ENCODE results near the gene CES3.
"Not testable (repeated sequence)": the region's sequence is repeated elsewhere in the genome, so short reads cannot be mapped to it uniquely, and the experiment has no call there.

Gene CES3

DNA sequence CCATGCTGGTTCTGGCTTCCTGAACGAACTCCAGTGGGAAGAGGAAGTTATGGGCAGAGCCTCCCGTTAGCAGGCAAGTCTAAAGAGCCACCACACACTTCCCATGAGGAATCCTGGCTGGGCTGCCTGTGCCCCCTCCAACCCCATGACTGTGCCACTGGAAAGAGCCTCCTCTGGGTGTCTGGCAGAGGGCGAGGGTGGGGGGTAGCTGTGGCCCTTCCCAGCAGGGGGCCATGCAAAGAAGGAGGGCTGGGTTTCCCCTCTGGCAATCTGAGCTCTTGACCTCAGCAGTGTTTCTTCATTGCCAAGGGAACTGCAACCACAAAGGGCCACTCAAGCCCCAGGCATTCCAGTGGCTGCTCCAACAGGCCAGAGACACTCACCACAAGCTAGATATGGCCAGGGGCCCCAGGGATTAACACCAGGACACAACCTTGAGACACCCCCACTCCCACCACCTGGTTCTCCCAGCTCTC is 34.1 kb upstream of the CES3 start:
- DNase-seq (ENCODE audit: low spot score): no peak

GRCh38 chr16:66927918-66928649 is 33.0 kb upstream of the CES3 start:
- no peak for DNase-seq (ENCODE audit: low spot score)

- DNase-seq (ENCODE audit: low spot score): no peak
Observed at GRCh38 chr16:66928702-66929388, 32.2 kb upstream of the CES3 start.

- DNase-seq (ENCODE audit: low spot score): no peak
Observed at GRCh38 chr16:66930189-66930588, 30.9 kb upstream of the CES3 start.

GRCh38 chr16:66931665-66932064 is 29.4 kb upstream of the CES3 start:
- DNase-seq (ENCODE audit: low spot score): no peak

DNA sequence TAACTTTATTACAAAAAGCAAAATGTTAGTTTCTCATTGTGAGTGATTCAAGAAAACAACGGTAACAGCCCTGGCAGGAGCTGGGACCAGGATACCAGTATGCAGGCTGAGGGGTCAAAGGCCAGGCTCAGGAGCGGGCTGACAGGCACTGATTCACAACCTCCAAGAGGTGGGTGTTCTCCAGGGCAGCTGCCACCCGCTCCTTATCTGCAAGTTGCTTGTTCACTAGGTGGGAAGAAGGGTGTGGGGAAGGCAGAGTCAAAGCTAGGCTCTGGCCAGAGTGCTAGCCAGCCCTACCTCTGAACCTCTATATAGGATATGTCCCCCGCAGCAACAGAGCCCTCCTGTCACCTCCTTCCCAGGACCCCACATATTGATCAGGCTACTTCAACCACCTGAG is 29.0 kb upstream of the CES3 start:
- DNase-seq (ENCODE audit: low spot score): no peak

- no peak for DNase-seq (ENCODE audit: low spot score)
Observed at GRCh38 chr16:66933776-66934137, 27.3 kb upstream of the CES3 start.

DNA sequence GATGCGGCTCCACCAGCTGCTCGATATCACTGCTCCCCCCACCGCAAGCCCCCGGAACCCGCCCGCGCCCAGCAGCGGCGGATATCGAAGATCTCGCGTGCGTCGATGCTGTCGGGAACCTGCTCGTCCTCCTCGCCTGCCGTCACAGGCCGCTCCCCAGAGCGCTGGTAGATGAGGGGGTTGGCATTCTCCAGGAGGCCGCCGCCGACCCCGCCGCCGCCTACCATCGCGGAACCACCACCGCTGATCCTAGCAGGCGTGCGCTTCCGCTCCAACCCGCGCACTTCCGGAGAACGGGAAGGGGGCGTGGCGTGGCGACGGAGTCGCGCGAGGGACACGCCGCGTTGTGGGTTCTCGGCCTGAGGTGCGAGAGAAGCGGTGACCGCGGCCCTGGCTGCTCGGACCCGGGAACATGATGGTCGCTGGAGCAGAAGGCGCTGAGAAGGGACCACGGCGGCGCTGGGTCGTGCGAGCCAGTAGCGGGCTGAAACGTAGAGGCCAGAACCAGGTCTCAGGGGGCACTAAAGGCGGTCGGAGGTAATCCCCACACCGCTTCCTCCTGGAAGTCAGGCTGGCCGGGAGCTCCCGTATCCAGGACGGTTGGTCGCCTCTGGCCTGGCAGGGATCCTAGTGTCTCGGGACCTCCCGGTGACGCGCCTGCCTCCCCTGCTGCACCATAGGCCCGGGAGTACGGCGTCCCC is 26.8 kb upstream of the CES3 start, which contains the start of gene CIAO2B:
Gene CIAO2B (minus strand): TSS at position 265 of the 701 bp plus-strand sequence. CDS start 38 bp downstream, at position 227.
- peak; percentile 89 for DNase-seq (ENCODE audit: low spot score)

GRCh38 chr16:66934839-66935313 is 26.2 kb upstream of the CES3 start:
- DNase-seq (ENCODE audit: low spot score): not testable (repeated sequence)

GRCh38 chr16:66935314-66936011 is 25.6 kb upstream of the CES3 start, which contains the start of gene CES2:
CES2 (plus strand) TSS chr16:66935516; CDS start chr16:66935636, 120 bp downstream.
- DNase-seq (ENCODE audit: low spot score): no peak

DNA sequence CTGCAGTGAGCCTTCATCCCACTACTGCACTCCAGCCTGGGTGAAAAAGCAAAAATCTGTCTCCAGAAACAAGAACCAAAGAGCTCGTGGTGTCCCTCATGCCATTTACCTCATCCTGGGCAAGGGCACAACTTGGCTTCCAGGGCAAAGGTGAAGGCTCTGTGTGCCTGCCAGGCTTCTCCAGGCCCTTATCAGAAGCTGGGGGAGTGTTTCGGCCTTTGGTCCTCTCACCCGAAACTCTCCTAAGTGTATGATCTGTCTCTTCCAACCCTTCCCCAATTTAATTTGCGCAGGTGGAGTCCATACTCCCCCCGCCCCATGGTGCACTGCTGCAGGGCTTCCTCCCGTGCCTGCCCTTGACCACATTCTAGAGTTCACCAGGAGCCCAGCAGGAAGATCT is 24.6 kb upstream of the CES3 start:
- DNase-seq (ENCODE audit: low spot score): no peak

DNA sequence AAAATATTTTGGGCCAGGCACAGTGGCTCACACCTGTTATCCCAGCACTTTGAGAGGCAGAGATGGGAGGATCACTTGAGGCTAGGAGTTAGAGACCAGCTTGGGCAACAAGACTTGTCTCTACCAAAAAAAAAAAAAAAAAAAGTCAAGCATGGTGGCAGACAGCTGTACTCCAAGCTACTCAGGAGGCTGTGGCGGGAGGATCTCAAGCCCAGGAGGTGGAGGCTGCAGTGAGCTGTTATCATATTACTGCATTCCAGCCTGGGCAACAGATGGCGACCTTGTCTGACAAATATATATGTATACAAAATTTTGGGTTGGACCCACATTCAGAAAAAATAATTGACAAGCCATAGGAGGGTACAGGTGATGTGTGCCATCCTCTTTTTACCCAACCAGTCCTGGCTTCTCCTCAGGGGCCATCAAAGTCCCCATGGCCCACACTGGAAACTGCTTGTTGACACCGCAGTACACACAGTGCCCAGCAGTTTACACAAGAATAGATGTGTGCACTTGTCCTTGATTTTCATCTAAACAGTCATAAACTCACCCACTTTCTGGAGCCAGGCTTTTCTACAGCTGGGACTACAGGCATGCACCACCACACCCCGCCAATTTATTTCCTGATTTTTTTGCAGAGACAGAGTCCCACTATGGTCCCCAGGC is 24.0 kb upstream of the CES3 start:
- no peak for DNase-seq (ENCODE audit: low spot score)

DNA sequence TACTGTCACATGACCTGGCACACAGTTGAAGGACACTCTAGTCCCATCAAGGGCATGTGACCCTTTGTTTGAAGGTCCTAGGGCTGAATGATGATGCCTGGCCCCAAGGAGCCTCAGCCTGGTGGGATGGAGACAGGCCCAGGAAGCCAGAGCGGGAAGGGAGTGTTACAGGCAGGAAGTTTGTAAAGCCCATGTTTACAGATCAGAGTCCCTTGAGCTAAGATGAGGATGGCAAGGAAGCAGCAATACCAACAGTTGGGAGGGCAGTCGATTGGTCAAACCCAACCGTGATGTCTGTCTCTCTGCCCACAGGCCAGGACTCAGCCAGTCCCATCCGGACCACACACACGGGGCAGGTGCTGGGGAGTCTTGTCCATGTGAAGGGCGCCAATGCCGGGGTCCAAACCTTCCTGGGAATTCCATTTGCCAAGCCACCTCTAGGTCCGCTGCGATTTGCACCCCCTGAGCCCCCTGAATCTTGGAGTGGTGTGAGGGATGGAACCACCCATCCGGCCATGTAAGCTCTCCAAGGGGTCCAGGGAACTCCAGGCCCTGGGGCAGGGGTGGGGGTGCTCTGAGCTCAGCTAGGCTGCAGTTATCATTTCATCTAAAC is 23.2 kb upstream of the CES3 start:
- DNase-seq (ENCODE audit: low spot score): no peak

DNA sequence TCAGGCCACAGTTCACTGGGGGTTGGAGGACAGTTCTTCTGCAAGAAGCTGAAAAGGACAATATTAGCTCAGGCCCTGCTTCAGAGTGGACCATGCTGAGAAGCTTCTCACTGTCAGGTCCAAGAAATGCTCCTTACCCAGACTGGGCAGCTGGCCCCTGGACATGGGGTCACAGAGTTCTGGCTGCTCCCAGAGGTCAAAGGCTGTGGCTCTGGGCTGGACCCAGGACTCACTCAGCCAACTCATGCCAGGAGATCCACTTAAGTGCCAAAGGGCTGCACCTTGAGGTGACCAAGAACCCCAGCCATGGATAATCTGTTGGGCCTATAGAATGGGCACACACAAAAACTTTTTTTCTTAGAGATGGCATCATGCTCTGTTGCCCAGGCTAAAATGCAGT is 21.7 kb upstream of the CES3 start:
- DNase-seq (ENCODE audit: low spot score): no peak

DNA sequence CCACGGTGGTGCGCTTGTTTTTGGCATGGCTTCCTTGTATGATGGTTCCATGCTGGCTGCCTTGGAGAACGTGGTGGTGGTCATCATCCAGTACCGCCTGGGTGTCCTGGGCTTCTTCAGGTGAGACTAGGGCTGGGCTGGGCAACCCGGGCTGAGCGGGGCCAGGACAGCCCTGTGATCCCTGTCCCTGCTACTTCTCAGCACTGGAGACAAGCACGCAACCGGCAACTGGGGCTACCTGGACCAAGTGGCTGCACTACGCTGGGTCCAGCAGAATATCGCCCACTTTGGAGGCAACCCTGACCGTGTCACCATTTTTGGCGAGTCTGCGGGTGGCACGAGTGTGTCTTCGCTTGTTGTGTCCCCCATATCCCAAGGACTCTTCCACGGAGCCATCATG is 20.8 kb upstream of the CES3 start:
- no peak for DNase-seq (ENCODE audit: low spot score)

DNA sequence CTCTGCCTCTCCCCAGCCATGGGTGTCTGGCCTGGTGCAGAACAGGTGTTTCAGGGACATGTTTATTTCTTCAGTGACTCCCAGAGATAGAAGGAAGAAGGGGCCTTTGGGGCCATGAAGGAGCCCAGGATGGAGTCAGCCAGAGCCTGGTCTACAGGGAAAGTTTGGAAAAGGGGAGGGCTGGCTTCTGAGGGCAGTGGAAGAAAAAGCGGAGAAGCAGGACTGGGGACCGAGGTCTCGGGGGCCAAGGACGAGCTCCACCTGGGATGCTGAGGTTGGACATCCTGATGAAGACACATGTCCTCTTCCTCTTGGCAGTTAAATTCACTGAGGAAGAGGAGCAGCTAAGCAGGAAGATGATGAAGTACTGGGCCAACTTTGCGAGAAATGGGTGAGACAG is 18.1 kb upstream of the CES3 start:
- no peak for DNase-seq (ENCODE audit: low spot score)

DNA sequence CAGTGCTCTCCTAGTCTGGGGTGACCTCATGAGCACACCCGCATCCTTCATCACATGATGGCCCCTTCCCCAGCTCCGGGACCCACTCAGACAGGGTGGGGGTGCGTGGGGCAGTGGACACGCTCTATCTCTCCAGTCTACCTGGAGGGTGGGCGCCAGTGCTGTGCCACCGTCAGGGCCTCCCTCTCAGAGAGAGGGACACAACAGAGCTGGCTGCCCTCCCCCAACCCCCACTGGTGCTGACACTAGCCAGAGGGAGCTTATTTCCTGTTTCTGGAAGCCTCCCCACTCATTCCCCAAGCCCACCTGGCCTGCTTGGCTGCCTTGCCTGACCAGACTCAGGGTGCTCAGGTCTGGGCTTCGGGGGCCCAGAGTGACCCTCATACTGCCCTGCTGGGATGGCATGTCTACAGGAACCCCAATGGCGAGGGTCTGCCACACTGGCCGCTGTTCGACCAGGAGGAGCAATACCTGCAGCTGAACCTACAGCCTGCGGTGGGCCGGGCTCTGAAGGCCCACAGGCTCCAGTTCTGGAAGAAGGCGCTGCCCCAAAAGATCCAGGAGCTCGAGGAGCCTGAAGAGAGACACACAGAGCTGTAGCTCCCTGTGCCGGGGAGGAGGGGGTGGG is 17.5 kb upstream of the CES3 start:
- DNase-seq (ENCODE audit: low spot score): no peak

DNA sequence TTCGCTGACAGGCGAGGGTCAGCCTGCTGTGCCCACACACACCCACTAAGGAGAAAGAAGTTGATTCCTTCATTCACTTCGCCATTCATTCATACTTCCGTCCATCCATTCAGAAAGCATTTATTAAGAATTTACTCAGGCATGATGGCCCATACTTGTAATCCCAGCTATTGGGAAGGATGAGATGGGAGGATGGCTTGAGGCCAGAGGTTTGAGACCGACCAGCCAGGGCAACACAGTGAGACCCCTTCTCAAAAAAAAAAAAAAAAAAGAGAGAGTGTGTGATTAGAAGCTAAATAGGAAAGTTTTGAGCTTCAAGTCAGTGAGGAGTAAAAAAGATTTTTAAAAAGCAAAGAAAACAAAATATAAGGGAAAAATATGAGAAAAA is 17.0 kb upstream of the CES3 start:
- no peak for DNase-seq (ENCODE audit: low spot score)

GRCh38 chr16:66944971-66945370 is 16.1 kb upstream of the CES3 start:
- DNase-seq (ENCODE audit: low spot score): not testable (repeated sequence)

DNA sequence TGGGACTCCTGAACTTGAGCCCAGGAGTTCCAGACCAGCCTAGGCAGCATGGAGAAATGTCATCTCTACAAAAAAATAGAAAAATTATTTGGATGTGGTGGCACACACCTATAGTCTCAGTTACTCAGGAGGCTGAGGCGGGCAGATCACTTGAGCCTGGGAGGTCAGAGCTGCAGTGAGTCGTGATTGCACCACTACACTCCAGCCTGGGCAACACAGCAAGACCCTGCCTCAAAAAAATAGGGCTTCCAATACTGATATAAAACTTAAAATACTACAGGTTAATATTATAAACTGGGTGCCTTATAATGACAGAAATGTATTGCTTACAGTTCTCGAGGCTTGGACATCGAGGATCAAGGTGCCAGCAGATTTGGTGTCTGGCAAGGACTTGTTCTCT is 15.1 kb upstream of the CES3 start:
- no peak for DNase-seq (ENCODE audit: low spot score)

GRCh38 chr16:66946541-66946940 is 14.5 kb upstream of the CES3 start:
- no peak for DNase-seq (ENCODE audit: low spot score)
